Kidney (tissue), 14 donors: ENCODE data around the gene WNK2. TPM values are rescaled to one million over a fixed set of nuclear protein-coding genes. Genes with fewer than 3 reads are reported as not detected.

ENCODE experiments used
- DNase-seq, 5 donors: peaks; one replicate each; pipeline ENCODE4 v3.0.0-alpha.2; 2013 to 2020
- FAIRE-seq: peaks from 2 replicates; lab custom pipeline; 2012; peaks lifted over from hg19 to GRCh38; lab: Jason Lieb, UNC
- H3K27ac ChIP-seq, 2 donors: one replicate each; pipeline ENCODE4 v1.7.0; 2013; ENCODE audit warnings: low read depth in 2 of 2, low read length in 2 of 2, inconsistent platforms in 1 of 2
- H3K27me3 ChIP-seq: one replicate; pipeline ENCODE4 v1.7.1; 2013; ENCODE audit warnings: low read length, inconsistent platforms; ENCODE audit not compliant: control insufficient read depth, insufficient read depth
- H3K36me3 ChIP-seq, 3 donors: one replicate each; pipeline versions ENCODE4 v1.7.0 to v1.7.1; 2013; ENCODE audit warnings: low read length in 3 of 3, control low read depth in 1 of 3, inconsistent platforms in 1 of 3; ENCODE audit not compliant: insufficient read depth in 3 of 3, control insufficient read depth in 2 of 3
- H3K4me1 ChIP-seq, 3 donors: one replicate each; pipeline versions ENCODE4 v1.7.0 to v1.7.1; 2013; ENCODE audit warnings: low read length in 3 of 3, inconsistent platforms in 1 of 3, low read depth in 1 of 3; ENCODE audit not compliant: control insufficient read depth in 2 of 3, insufficient read depth in 2 of 3
- H3K4me3 ChIP-seq, 3 donors: one replicate each; pipeline versions ENCODE4 v1.7.0 to v1.8.1; 2013; ENCODE audit warnings: low read length in 3 of 3, control low read depth in 1 of 3, inconsistent platforms in 1 of 3
- H3K9ac ChIP-seq, 3 donors: one replicate each; pipeline versions ENCODE4 v1.7.0 to v1.7.1; 2013; ENCODE audit warnings: low read length in 3 of 3, control low read depth in 1 of 3, inconsistent platforms in 1 of 3
- H3K9me3 ChIP-seq, 3 donors: one replicate each; pipeline versions ENCODE4 v1.7.0 to v1.7.1; 2013; ENCODE audit warnings: low read length in 3 of 3, control low read depth in 1 of 3, inconsistent platforms in 1 of 3; ENCODE audit not compliant: control insufficient read depth in 2 of 3, insufficient read depth in 1 of 3
- intact Hi-C: fragments of 100-400 bp; cut with DNase I; formaldehyde crosslinking; loops from one replicate; pipeline ENCODE4 v1.11.1; 2022
- polyA plus RNA-seq: library from polyadenylated mRNA; stranded (reverse); fragments of 350-450 nt; fragmentation: Illumina TruSeq; extraction: RNeasy Lipid Tissue Mini Kit (QIAGEN cat#74804); gene quantifications from one replicate; pipeline ENCODE4 v1.2.3, GENCODE V29; 2014; ENCODE audit warnings: low read depth, low replicate concordance; ENCODE audit not compliant: insufficient read depth
- total RNA-seq: library from RNA; stranded (reverse); fragmentation: NEBNext Ultra II Directional; extraction: Animal tissue kit (Norgen Biotek cat#: 25700); gene quantifications from one replicate; pipeline ENCODE4 v1.2.1, GENCODE V29; 2021
- TF ChIP-seq, protein P1 (sequence below): IDR thresholded peaks from 3 replicates; pipeline ENCODE4 v1.5.1; 2012; ENCODE audit warnings: mild to moderate bottlenecking, moderate library complexity, borderline replicate concordance; ENCODE audit not compliant: insufficient read depth; ENCODE audit errors: extremely low read depth
- donor health status: control.
- donor health status: control.
- donor health status: control.
- donor health status: control.
- donor health status: control.
- donor health status: DM: yes; HTN: yes; CAD: no.
- donor health status: Normal renal cell carcinoma (clear cell type).

Gene WNK2
- total and polyA plus RNA-seq, 2 donors from 2014 or later, result 1.5 to 4.8 TPM

DNA sequence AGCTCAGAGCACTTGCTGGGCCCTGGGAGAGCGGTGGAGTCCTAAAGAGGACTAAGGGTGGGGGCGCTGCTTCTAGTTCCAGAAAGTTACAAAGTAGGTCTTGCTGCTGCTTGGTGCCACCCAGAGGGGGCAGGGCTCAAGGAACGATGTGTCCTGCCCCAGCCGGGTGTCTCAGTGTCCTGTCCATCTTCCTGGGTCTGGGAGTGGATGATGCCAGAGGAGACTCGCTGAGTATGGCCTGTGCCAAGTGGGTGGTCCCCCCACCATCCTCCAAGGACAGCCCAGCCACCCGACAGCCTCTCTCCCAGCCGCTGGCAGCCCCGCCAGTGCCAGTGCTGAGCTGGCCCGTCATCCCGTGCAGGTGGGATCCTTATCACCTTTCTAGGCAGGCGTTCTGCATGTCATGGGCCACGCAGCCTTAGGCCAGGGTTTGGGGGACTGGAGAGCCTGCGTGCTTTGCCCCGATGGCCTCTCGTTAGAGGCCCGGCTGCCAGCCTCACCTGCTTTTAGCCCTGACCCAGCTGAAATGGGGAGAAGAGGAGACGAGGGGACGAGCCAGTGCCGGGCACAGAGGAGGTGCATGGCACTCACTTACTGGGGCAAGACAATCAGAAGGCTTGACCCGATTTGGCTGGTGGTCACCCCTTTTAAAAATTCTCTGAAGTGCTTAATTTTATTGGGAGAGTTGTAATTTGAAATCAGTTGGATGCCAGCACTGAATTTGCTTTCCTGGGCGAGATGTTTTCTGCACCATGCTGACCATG, 5.6 kb downstream of the WNK2 start:
- H3K4me1 ChIP-seq, result no peaks in the 10 kb centered on the region
- H3K27me3 ChIP-seq, result no peaks in the 10 kb centered on the region
- intact Hi-C loops, result no loop called here
- no peaks in the 10 kb centered on the region for H3K9me3 ChIP-seq
- DNase-seq (peak in 1 of 5 donors; percentile 68), FAIRE-seq (no peak)
- H3K36me3 ChIP-seq, result no peaks in the 10 kb centered on the region
- no peak overlapping the region for H3K27ac ChIP-seq
- TF ChIP-seq, protein P1, sequence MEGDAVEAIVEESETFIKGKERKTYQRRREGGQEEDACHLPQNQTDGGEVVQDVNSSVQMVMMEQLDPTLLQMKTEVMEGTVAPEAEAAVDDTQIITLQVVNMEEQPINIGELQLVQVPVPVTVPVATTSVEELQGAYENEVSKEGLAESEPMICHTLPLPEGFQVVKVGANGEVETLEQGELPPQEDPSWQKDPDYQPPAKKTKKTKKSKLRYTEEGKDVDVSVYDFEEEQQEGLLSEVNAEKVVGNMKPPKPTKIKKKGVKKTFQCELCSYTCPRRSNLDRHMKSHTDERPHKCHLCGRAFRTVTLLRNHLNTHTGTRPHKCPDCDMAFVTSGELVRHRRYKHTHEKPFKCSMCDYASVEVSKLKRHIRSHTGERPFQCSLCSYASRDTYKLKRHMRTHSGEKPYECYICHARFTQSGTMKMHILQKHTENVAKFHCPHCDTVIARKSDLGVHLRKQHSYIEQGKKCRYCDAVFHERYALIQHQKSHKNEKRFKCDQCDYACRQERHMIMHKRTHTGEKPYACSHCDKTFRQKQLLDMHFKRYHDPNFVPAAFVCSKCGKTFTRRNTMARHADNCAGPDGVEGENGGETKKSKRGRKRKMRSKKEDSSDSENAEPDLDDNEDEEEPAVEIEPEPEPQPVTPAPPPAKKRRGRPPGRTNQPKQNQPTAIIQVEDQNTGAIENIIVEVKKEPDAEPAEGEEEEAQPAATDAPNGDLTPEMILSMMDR, result no peak
- H3K4me3 ChIP-seq, result no peak overlapping the region
- H3K9ac ChIP-seq, result no peak overlapping the region

DNA sequence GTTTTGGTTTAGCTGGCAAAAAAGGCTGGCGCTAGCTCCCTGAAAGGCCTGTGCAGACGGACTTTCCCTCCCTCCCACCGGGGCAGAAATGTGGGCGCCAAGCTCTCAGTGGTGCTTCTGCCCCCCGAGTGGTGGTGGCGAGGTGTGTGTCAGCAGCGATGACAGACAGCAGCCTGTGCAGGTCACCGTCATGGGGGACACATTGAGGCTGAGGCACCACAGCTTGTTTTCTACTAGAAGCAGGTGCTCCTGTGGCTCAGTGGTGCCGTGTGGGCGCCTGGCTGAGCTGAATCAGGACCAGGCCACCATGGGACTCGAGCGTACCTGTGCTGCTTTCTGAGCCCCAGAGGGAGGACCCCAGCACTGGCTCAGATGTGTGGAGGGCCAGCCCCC, 6.2 kb downstream of the WNK2 start:
- Histone ChIP-seq H3K9me3 (no peaks in the 10 kb centered on the region), H3K27me3 (no peaks in the 10 kb centered on the region), H3K36me3 (no peaks in the 10 kb centered on the region), H3K9ac (no peak overlapping the region), H3K4me3 (no peak overlapping the region), H3K4me1 (no peaks in the 10 kb centered on the region), H3K27ac (no peak overlapping the region)
- TF ChIP-seq, protein P1, result no peak
- no peak for FAIRE-seq
- DNase-seq, result no peak
- intact Hi-C loops, result no loop called here

DNA sequence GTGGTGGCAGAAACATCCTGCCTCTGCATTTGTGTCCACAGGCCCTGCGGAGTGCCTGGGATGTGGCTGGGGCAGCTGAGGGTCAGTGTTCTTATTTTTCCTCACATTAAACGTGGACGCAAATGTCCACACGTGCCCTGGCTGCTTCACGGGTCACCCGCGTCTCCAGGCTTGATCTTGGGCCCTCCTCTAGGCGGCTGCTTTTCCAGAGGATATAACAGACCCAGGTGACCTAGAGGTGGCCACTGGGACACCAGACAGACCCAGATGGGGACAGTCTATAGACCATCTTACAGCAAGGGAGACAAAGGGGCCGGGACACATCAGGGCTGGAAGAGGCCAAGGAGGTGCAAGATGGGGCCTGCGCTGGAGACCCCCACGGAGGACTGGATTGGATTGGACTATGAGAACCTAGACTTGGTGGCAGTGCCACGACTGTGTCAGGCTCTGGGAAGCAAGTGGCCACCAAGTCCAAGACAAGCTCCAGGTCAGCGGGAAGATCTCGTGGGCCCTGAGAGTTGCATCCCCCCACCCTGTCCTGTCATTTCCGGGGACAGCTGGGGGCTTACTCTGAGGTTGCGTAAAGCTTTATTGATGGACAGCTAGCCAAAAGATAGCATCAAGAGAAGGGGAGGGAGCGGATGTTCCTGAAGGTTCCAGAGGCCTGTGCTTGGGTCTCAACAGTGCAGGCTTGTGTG, 6.9 kb downstream of the WNK2 start:
- Histone ChIP-seq H3K27me3 (no peaks in the 10 kb centered on the region), H3K4me1 (no peaks in the 10 kb centered on the region), H3K36me3 (no peaks in the 10 kb centered on the region), H3K4me3 (no peak overlapping the region), H3K9me3 (no peaks in the 10 kb centered on the region), H3K9ac (no peak overlapping the region), H3K27ac (no peak overlapping the region)
- FAIRE-seq (no peak), DNase-seq (no peak)
- TF ChIP-seq, protein P1, result no peak
- intact Hi-C loops, result no loop called here
